HG03469 (cell line): ENCODE data around the gene SPAG16.

Experiments
- ATAC-seq: cut with Tn5 transposase; IDR thresholded peaks from one replicate; pipeline ENCODE4 v1.9.1; 2021; ENCODE audit warnings: mild to moderate bottlenecking, moderate library complexity, moderate number of reproducible peaks; ENCODE audit not compliant: unreplicated experiment

SPAG16 gene

DNA sequence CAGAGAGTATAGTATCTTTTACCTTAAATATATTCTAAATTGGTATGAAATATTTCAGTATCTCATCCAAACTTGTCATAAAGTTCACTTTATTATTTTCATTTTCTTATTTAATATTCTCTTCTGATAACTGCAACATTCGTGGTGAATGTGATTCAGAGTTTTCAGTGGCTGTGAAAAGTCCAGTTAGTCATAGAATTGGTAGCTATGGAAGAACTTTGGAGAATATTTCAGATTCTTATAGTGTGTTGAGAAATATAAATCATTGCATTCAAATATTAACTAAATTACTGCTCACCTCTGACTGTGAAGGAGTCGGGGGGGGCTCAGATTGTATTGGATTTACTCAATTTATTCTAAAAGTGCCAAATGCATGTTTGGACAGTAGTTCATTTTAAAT is 948.0 kb downstream of the SPAG16 start:
- no peak for ATAC-seq

DNA sequence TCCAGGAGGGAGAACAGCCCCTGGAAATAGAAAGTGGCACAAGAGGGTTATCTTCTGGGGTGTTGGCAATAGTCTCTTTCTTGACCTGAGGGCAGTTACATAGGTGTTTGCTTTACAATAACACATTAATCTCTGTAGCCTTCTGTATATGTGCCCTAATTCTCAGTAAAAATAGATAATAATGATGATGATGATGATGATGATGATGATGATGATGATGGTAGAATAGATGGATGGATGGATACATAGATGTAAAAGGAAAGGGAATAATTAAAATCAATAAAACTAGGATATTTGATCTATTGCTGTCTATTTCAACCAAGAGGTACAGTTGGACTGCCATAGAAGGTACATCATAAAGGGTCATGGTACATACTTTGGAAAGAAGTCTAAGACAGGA is 948.9 kb downstream of the SPAG16 start:
- ATAC-seq = no peak

DNA sequence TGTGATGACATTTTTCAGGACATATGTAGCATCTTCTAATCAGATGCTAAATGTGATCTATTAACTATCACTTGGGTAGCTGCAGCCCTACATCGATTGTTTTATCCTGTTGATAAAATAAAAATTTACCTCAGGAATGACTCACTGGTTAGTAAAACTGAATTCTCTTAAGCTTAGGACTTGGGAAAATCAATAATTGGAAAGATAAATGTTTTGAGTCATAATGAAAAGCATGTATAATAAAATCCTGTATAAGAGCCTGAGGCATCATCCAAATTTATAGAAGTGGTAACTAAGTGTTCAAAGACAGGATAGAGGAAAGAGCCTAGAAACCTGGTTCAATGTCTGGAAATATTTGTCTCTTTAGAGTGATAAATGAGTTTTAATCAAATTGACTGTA is 958.5 kb downstream of the SPAG16 start:
- no peak for ATAC-seq

DNA sequence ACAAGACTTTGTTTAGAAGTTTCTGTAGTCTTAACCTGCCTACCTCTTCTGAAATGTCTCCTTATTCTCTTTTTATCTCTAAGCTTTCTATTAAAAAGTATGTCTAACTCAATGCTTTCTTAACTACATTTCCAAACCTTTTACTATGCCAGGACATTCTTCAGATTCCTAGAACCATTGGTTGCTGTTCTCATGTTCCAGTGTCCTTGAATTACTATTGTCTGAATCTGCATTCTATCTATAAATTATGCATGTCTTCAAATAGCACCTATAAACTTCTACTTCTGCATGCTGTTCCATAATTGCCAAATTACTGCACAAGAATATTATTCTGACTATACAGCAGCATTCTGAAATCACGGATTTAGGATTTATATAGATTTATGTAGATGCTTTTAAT is 960.6 kb downstream of the SPAG16 start:
- no peak for ATAC-seq

DNA sequence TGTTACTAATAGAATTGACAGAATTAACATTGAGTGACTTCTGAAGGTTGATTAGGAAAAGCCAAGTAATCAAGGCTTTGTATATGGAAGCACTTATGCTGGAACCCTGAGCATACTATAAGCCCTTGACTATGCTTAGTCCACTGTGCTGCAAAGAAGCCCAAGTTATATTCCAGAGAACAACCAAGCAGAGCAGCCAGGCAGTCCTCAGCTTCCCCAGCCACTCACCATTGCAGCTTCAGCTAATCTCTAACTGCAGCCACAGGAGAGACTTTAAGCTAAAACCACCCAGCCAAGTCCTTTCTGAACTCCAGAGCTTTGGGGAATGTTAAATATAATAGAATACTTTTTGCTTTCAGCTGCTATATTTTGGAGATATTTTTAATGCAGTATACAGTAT is 962.2 kb downstream of the SPAG16 start:
- ATAC-seq = no peak

DNA sequence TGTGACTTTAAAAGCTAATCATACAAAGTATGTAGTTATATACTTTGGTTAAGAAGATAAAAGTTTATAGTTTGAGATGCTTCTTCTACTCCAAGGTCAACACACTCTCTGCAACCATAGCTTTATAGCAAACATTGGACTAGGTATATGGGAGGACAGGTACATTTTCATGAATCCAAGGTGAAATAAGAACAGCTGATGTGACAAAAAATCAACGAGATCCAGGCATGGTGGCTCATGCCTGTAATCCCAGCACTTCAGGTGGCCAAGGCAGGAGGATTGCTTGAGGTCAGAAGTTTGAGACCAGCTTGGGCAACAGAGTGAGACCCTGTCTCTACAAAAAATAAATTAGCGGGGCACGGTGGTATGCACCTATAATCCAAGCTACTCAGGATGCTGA is 963.3 kb downstream of the SPAG16 start:
- ATAC-seq = no peak

DNA sequence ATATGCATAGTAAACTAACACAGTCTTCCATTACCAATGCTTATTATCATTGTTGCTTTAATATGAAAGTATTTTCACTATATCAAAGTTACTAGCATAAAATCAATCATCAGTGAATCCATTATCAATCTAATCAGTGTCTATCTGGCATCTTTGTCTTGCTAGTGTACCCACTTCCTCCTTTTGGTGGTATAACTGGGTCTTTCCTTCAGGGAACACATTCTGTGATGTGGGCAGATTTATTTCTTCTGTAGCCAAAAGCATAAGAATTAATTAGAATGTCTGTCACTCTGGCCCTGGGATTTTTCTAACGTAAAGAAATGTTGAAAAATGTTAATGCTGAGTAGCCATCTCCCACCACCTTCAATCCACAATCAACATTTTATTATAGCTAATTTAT is 970.8 kb downstream of the SPAG16 start:
- no peak for ATAC-seq

DNA sequence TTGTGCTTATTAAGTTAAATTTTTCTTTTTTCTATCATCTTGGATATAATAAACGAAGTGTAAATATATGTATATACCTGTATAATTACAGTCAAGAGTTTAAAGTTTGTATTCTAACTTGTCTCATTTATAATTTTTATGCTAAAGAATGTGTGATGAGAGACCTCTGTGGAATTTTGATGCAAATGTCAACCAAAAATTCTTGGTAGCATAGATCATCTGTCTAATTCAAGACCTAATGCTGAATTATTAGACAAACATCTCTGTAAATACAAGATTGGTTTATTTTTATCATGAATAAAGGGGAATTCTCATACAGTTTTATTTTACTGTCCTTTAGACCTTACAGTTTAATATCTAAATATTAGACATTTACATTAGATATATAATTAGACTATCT is 977.4 kb downstream of the SPAG16 start:
- ATAC-seq = no peak

DNA sequence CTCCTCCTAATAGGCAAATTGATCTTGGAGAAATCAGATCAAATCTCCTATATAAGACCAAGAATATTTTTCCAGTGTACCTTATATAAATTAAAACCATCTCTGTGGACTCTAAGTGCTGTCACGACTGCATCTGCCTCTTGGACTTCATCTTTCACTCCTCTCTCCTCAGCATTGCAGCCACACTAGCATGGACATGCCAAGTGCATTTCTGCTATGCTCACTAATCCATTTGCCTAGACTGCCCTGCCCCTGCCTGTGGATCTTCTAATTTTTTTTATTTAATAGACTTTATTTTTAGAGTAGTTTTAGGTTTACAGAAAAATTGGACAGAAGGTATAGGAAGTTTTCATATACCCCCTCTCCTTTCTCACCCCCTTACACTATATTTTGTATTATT is 979.9 kb downstream of the SPAG16 start:
- ATAC-seq = no peak

DNA sequence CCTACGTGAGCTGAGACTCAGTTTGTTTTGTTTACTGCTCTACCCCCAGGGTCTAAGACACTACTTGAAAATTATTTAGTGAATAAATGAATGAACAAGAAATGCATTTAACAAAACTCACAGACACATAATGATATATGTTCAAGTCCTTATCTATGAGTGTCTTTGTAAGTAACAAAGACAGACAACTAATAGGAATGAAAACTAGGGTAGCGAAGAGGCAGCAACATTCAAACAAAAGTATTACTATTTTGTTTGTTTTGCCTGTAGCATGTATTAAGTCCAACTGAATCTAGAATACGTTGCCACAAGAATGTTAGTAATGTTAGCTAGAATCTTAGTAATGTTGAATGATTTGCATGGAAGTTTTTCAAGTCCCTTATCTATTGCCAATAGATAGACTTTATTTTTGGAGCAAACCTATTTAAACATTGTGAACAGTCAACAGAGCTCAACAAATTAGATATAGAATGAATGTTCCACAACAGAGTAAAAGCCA is 981.8 kb downstream of the SPAG16 start:
- no peak for ATAC-seq

DNA sequence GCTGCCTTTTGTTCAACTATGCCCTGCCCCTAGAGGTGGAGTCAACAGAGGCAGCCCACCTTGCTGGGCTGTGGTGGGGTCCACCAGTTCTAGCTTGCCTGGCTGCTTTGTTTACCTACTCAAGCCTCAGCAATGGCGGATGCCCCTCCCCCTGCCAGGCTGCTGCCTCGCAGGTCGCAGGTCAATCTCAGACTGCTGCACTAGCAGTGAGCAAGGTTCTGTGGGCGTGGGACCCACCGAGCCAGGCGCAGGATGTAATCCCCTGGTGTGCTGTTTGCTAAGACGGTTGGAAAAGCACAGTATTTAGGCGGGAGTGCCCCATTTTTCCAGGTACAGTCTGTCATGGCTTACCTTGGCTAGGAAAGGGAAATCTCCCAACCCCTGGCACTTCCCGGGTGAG is 993.6 kb downstream of the SPAG16 start:
- no peak for ATAC-seq

DNA sequence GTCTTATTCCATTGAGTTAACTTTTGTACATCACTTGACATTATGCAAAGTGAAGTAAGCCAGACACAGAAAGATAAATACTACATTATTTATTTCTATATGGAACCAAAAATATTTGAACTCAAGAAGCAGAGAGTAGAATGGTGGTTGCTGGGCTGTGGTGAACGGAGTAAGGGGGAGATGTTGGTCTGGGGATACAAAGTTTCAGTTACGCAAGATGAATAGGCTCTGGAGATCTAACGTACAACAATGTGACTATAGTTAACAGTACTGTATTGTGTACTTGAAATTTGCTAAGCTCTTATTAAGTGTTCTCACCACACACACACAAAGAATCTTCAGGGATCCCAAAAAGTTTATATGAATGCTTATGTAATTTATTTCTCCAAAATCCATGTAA is 1001.7 kb downstream of the SPAG16 start:
- ATAC-seq = no peak

DNA sequence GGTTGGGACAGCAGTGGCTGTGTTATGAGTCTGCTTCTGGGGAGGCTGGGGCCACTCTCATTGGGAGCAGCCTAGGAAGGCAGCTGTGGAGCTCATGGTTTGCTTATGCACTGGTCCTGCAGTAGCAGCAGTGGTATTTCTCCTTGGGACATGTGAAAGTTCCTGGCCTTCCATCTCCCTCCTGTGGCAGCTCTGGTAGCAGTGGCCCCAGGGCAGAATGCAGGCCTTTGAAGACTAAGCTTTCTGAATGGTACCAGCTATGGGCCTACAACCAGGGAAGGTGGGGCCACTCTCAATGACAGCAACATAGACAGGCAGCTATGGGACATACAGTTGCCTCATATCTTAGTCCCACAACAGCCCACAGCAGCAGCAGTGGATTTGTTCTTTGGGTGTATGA is 1009.3 kb downstream of the SPAG16 start:
- no peak for ATAC-seq

DNA sequence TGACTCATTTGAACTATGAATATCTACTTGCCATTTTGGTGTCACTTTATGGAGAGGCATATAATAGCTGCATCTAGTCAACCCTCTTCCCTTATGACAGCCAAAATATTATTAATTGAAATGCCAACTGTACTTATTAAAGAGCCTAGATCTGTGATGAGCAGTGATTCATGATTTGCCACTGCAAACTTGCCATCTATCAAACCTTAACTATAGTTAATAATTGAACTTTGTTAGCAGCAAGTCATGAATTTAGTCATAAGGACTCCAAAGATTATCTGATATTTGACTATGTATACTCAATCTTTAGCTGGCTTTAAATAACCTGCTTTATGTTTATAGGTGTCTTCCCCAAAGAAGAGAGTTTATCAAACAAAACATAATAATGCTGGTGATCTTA is 1010.2 kb downstream of the SPAG16 start:
- ATAC-seq = no peak

DNA sequence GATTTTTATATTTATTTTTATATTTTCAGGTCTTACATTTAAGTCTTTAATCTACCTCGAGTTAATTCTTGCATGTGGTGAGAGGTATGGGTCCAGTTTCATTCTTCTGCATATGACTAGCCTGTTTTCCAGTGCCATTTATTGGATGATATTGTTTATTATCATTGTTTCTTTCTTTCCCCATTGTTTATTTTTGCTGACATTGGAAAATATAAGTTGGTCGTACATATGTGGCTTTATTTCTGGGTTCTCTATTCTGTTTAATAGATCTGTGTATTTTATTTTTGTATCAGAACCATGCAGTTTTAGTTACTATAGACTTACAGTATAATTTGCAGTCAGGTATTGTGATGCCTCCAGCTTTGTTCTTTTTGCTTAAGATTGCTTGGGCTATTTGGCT is 1013.2 kb downstream of the SPAG16 start:
- ATAC-seq = no peak

DNA sequence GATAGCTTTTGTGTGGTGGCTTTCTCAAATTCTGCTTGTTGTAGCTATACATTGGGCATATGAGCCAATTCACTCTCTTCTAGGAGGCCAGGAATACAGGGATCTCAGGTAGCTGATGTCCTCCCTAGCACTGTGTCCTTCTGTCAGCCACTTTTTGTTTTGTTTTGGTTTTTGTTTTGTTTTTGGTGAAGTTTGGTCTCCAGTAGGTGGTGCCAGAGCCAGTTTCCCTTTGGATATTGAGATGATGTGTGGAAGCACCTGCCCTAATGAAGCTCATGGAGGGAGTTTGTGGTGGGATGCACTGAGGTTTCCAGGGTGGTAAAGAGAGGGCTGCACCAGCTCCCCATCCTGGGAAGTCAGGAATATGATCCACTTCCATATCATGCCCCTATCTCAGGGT is 1026.1 kb downstream of the SPAG16 start:
- ATAC-seq = peak; percentile 53

DNA sequence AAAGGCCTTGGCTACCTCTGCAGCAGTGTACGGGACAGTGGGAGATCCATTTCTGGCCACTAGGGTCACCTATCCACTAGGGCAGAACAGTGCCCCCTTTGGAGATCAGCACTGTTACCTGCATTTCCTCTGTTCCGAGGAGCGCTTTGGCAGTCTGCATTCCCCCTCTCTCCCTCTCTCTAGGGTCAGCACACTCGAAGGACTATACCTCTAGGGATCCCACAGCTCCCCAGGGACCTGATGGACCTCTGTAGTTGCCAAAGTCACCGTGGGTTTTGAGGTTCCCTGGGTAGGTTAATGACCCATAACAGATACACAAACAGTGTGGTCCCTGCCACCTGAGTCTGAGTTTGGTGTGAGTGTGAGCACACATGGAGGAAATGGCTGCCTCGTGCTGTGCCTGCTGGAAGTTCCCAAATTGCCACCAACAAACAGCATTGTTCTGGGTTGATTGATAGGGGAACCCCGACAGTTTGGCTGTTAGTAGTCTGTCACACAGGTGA is 1026.8 kb downstream of the SPAG16 start:
- ATAC-seq = no peak

DNA sequence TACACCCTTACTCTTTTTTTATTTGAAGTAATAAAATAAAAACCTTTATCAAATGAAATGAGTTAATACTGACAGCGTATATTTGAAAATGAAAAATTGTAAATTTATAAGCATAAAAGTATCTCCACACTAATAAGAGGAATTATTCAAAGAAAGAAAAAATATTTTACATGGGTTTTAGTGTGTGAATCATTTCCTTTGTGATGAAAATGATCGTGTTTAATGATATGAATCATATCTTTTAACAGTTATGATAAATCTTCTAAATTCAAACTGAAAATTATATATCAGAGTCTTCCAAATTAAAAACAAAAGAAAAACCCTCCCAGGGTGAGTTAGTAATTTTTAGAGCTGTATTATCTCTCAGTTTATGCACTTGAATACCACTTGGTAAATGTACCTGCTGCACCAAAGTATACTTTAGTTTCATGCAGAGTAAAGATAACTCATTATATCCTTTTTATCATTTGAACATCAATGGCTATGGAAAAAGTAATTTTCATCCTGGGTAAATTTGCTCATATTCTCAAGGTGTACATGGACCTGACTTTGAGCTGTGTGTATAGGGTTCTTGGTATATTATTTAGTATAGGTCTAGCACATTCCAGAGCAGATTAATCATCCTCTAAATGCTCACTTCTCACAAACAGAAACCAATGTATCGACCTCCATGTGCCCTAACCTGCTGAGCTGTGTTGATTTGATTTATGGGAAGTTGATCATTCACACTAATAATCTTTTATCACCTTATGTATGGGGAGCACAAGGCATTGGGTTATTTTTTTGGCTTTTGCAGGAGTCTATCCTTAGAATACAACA is 1027.9 kb downstream of the SPAG16 start:
- no peak for ATAC-seq

DNA sequence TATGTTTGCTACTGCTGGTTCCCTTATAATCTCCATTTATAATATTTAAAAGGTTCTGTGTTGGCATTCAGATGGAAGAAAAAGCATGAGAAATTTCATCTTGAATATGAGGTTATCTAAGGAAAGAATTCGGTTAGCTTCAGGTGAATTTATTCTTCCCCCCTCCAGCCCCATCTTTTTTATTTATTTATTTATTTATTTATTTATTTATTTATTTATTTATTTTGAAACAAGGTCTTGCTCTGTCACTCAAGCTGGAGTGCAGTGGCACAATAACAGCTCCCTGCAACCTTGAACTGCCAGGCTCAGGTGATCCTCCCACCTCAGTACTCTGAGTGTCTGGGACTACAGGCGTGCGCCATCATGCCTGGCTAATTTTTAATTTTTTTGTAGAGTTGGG is 1031.1 kb downstream of the SPAG16 start:
- no peak for ATAC-seq

DNA sequence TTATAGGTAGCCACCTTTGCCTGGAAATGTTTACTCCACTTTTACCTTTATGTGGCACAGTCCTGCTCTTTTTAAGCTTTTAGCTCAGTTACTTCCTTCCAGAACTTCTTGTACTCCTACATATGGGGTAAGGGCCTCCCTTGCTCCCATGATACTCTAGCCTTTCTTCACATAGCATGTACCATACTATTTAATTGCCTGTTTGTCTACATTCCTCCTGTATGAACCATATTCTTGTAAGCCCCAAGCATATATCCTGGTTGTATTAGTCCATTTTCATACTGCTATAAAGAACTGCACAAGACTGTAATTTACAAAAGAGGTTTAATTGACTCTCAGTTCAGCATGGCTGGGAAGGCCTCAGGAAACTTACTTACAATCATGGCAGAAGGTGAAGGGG is 1035.9 kb downstream of the SPAG16 start:
- ATAC-seq = no peak

DNA sequence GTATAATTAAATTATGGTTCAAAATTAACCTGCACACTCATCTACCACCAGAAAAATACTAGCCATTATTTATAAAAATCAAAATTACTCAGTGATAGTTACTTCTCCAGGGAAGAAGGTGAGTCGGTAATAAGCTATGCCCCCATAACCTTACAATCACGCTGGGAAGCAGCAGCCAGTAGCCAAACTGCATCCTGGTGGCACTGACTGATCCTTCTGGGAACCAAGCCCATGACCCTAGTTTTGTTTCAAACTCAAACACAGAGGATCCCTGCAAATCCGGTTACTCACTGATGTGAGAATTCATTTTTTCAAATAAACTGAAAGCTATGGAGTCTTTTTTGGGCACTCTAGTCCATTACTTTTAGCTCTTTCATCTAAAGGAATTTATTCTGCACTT is 1038.4 kb downstream of the SPAG16 start:
- ATAC-seq = no peak

DNA sequence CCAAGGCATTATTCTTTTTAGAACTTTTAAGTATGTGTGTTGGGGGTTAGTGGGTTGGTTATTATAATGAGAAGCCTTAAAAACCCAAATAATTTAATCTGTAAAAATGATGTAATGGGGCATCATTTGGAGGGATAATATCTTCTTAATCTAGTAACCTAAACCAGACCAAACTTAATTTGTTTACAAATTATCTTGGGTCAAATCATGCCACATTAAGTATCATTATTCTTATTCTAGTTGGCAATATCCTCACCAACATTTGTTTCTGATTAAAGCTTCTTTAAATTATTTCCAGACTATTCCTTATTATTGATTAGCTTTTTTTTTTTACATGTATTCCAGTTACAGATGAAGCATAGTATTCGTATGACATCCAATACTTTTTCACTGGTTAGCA is 1041.1 kb downstream of the SPAG16 start:
- no peak for ATAC-seq

DNA sequence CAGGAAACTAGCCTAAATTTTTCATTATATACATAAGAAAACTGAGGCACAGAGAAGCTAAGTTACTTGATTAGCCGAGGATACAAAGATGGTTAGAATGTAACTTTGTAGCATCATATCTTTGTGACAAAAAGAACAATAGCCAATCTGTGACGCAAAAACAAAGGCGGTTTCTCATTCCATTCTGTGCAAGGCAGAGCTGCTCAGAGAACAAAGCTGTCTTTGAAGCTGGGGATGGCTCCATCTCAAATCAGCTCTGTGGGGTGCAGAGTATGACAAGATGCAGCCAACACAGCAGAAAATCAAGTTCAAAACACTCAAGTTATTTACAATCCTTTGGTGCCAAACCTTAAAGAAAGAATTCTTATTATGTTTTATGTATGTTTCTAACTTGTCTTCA is 1044.7 kb downstream of the SPAG16 start:
- ATAC-seq = no peak
